WI38 (cell line): ENCODE results near the gene EMD.
"Not testable (repeated sequence)": the region's sequence is repeated elsewhere in the genome, so short reads cannot be mapped to it uniquely, and the experiment has no call there.

Source experiments
- H3K4me3 ChIP-seq: 2 replicates; pipeline ENCODE4 v1.5.1; 2011; ENCODE audit warnings: low read depth, mild to moderate bottlenecking, control low read depth, low read length
- CTCF ChIP-seq: IDR thresholded peaks from 2 replicates; pipeline ENCODE4 v1.5.1; 2012; ENCODE audit warnings: low read depth, mild to moderate bottlenecking, control low read depth, low read length

The EMD gene

GRCh38 chrX:154381271-154381670 lies 2.2 kb downstream of the EMD start:
- H3K4me3 ChIP-seq: no peak overlapping the region
- no peak for TF ChIP-seq CTCF

- TF ChIP-seq CTCF: no peak
- H3K4me3 ChIP-seq: no peak overlapping the region
Observed at GRCh38 chrX:154382483-154383069, 3.5 kb downstream of the EMD start.

GRCh38 chrX:154383359-154384283 lies 4.5 kb downstream of the EMD start:
- H3K4me3 ChIP-seq: no peak overlapping the region
- no peak for TF ChIP-seq CTCF

GRCh38 chrX:154384284-154384892 lies 5.3 kb downstream of the EMD start:
- peak; percentile 40 for TF ChIP-seq CTCF
- no peak overlapping the region for H3K4me3 ChIP-seq

- not testable (repeated sequence) for H3K4me3 ChIP-seq
Observed at GRCh38 chrX:154388094-154388493, 9.0 kb downstream of the EMD start.

GRCh38 chrX:154388649-154389048 lies 9.6 kb downstream of the EMD start:
- H3K4me3 ChIP-seq: not testable (repeated sequence)

GRCh38 chrX:154389812-154390747 lies 11.0 kb downstream of the EMD start:
- H3K4me3 ChIP-seq: not testable (repeated sequence)

- H3K4me3 ChIP-seq: not testable (repeated sequence)
Observed at GRCh38 chrX:154396363-154396762, 17.3 kb downstream of the EMD start.
